Stimulated activated CD8-positive, alpha-beta memory T cell treated with anti-CD3 and anti-CD28 coated beads, Interleukin-4, amount 100 ng/mL, for 48 hours (primary cell): ENCODE measurements around the gene RPP30.

Source experiments
- DNase-seq: peaks from one replicate; pipeline ENCODE4 v3.0.0-alpha.2; 2020

Gene RPP30

DNA sequence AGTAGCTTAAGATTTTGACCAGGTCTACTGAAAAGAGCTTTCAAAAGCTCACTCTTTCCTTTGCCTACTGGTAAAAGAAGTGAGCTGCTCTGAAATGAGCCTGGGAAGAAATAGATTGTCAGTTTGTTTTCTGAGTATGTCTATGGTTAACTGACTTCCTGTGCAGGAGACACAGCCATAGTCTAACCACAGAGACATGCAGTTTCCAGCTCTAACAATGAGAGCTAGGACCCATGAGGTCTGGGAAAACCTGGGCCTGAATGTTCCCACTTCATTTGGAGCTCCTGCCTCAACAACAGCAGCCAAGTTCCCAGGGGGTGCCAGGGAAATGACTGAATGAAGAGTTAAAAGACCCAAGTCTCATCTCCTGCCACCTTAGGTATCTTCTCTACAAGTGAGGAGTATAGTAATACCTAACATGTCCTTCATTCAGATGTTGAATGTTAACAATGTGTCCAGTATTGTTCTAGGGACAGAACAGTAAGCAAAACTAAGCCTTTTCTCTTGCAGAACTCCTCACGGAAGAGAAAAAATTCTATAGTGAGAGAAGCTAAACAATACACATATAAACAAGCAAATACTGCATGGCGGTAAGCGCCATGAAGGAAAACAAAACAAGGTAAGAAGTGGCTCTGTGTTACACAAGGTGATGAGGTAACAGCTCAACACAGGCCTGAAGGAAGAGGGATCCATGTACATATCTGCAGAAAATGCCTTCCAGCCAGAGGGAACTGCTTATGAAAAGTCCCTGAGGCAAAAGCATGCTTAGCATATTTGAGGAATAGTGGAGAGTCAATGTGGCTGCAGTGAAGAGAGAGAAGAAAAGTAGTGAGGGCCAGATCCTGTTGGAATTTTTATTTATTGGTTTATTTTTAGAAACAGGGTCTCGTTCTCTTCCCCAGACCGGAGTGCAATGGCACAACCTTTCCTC is 75.5 kb downstream of the RPP30 start:
- DNase-seq, result no peak
